Measurements from ENCODE around the gene CSRNP3.
A peak's percentile ranks its signal among the peaks of the same experiment; 100 is the strongest.

CSRNP3 gene

DNA sequence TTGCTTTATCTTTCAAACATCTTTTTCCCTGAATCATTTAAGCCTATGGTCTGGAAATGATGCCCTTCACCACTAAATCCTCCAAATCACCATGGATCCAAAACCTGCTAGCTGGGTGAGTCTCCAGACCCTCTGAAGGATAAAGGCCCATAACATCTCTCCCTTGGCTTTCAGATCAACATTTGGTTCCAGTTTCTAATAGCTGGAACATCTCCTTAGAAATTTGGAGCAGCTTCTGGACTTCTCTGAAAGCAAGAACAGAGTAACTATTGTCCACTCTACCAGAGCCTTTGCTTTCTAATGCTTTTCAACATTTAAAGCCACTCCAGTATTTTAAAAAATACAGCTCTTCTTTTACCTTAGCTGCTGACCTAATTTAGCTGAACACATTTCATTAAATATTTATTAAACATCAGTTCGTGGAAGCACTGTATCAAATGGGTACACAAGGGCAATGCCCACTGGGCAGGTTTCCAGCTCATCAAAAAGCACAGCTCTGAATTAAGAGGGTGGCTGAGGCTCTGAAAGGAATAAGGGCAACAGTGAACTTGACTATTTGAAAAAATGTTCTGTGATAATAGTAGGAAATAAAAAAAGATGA lies 249.2 kb downstream of the CSRNP3 start:
- TF ChIP-seq, protein P1, sequence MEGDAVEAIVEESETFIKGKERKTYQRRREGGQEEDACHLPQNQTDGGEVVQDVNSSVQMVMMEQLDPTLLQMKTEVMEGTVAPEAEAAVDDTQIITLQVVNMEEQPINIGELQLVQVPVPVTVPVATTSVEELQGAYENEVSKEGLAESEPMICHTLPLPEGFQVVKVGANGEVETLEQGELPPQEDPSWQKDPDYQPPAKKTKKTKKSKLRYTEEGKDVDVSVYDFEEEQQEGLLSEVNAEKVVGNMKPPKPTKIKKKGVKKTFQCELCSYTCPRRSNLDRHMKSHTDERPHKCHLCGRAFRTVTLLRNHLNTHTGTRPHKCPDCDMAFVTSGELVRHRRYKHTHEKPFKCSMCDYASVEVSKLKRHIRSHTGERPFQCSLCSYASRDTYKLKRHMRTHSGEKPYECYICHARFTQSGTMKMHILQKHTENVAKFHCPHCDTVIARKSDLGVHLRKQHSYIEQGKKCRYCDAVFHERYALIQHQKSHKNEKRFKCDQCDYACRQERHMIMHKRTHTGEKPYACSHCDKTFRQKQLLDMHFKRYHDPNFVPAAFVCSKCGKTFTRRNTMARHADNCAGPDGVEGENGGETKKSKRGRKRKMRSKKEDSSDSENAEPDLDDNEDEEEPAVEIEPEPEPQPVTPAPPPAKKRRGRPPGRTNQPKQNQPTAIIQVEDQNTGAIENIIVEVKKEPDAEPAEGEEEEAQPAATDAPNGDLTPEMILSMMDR (conservative IDR thresholded peaks at IDR 0.05; ENCODE audit: control insufficient read depth, insufficient read depth, low read depth, low read length) = no peak
- no peak for DNase-seq (ENCODE audit: low read depth)
- no peak overlapping the region for H3K4me3 ChIP-seq (ENCODE audit: control insufficient read depth, low read depth, low read length)

DNA sequence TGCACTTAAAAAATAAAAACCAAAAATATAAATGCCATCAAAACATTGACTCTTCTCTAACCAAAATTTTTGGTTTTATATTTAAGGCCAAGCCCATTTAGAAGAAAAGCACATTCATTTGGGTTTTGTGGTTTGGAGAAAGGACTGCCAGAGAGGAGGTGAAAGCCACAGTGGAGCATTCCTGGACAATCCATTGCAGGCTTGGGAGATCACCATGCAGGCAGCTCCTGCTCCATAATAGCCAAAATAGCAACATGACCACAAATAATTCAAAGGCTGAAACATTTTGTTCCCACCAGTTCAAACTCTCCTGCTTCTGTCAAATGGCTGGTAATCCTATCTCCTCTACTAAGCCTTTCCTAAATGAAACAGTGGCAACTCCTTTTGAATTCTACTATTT lies 251.0 kb downstream of the CSRNP3 start:
- TF ChIP-seq, protein P1 (conservative IDR thresholded peaks at IDR 0.05; ENCODE audit: control insufficient read depth, insufficient read depth, low read depth, low read length) = no peak
- no peak overlapping the region for H3K4me3 ChIP-seq (ENCODE audit: control insufficient read depth, low read depth, low read length)
- peak; percentile 82 for DNase-seq (ENCODE audit: low read depth)

DNA sequence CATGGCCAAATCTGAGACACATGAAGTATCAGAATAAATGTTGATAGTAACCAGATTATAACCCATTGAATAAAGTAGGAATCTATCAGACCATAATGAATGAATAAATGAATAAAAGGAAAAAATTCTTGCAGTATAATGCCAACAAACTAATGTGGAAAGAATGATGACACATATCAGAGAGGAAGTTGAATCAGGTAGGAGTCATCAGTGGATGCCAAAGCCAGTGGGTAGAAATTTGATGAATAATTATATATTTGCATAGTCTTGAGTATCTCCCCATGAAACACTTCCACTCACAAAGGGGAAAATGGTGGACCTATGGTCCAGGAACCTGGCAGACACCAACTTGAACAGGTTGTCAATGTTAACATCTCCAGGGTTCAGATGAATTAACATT lies 255.9 kb downstream of the CSRNP3 start:
- TF ChIP-seq, protein P1 (conservative IDR thresholded peaks at IDR 0.05; ENCODE audit: control insufficient read depth, insufficient read depth, low read depth, low read length) = no peak
- DNase-seq (ENCODE audit: low read depth) = peak; percentile 84
- H3K4me3 ChIP-seq (ENCODE audit: control insufficient read depth, low read depth, low read length) = no peak overlapping the region

Measured in fibroblast of mammary gland (primary cell).